Natural killer cell (primary cell): Measurements from ENCODE around the gene PAXIP1. TPM values are rescaled to one million over a fixed set of nuclear protein-coding genes. Genes with fewer than 3 reads are reported as not detected.

Experiments
- ATAC-seq, 3 donors: fragments of 150-1000 bp in 2 of 3; fragments of 200-7000 bp in 1 of 3; cut with Tn5 transposase; 1 replicate in 1 of 3; 2 replicates in 2 of 3; pipeline ENCODE4 v1.10.0; 2021; ENCODE audit warnings: mild to moderate bottlenecking in 2 of 3, moderate library complexity in 2 of 3
- DNase-seq, 2 donors: peaks; one replicate each; pipeline versions ENCODE4 v3.0.0 to v3.0.0-alpha.2; 2013 to 2021; ENCODE audit warnings: mixed read lengths in 1 of 2
- H3K27ac ChIP-seq: one replicate; pipeline ENCODE4 v1.5.1; 2013; ENCODE audit warnings: mild to moderate bottlenecking, low read length
- H3K27me3 ChIP-seq: one replicate; pipeline ENCODE4 v1.6.1; 2013; ENCODE audit warnings: low read length; ENCODE audit not compliant: control insufficient read depth, insufficient read depth
- H3K36me3 ChIP-seq: one replicate; pipeline ENCODE4 v1.6.1; 2013; ENCODE audit warnings: low read length; ENCODE audit not compliant: control insufficient read depth, insufficient read depth
- H3K4me1 ChIP-seq: one replicate; pipeline ENCODE4 v1.6.1; 2013; ENCODE audit warnings: low read length; ENCODE audit not compliant: control insufficient read depth, insufficient read depth
- H3K4me3 ChIP-seq: one replicate; pipeline ENCODE4 v1.5.1; 2013; ENCODE audit warnings: low read length
- H3K9me3 ChIP-seq: one replicate; pipeline ENCODE4 v1.6.1; 2013; ENCODE audit warnings: low read length; ENCODE audit not compliant: control insufficient read depth, insufficient read depth
- H3K27ac Mint-ChIP-seq, 2 donors: one replicate each; pipeline ENCODE4 v1.8.0; 2022; ENCODE audit warnings: mild to moderate bottlenecking in 2 of 2, mixed read lengths in 2 of 2, moderate library complexity in 1 of 2
- H3K27me3 Mint-ChIP-seq, 2 donors: one replicate each; pipeline ENCODE4 v1.8.0; 2022; ENCODE audit warnings: low read depth in 2 of 2, mixed read lengths in 2 of 2
- H3K36me3 Mint-ChIP-seq: one replicate; pipeline ENCODE4 v1.8.0; 2022; ENCODE audit warnings: mixed read lengths
- H3K4me1 Mint-ChIP-seq, 2 donors: one replicate each; pipeline ENCODE4 v1.8.0; 2022; ENCODE audit warnings: mixed read lengths in 2 of 2
- H3K4me3 Mint-ChIP-seq: one replicate; pipeline ENCODE4 v1.8.0; 2022; ENCODE audit warnings: mild to moderate bottlenecking, moderate library complexity, mixed read lengths
- H3K9me3 Mint-ChIP-seq, 2 donors: one replicate each; pipeline ENCODE4 v1.8.0; 2022; ENCODE audit warnings: mixed read lengths in 2 of 2
- CTCF ChIP-seq: fragments of 200-600 bp; IDR thresholded peaks from one replicate; pipeline ENCODE4 v1.8.0; 2022; ENCODE audit warnings: antibody characterized with exemption
- WGBS: methylation state at CpG from one replicate; pipeline ENCODE4 v1.1.7; 2013; ENCODE audit warnings: missing lambda C conversion rate; ENCODE audit not compliant: insufficient coverage; 5-methylcytosine and 5-hydroxymethylcytosine counted together
- intact Hi-C: fragments of 100-400 bp; cut with micrococcal nuclease; formaldehyde crosslinking; loops from one replicate; pipeline ENCODE4 v1.14.2; 2022
- total RNA-seq, 4 donors: library from RNA; stranded (reverse); fragments of 120-200 nt in 1 of 4; gene quantifications; one replicate each; pipeline versions ENCODE4 v1.2.3 to v1.2.4, GENCODE V29; 2013 to 2022

PAXIP1 gene
- total RNA-seq, 3 donors from 2014 or later (not counting 1 experiment from before 2014, with no cell fraction given), result 8.7 to 13.8 (median 11.2) TPM

- whole genome bisulfite sequencing, result 97% methylated on average over 4 of the region's 4 CpGs
- no peak for DNase-seq
- Histone ChIP-seq H3K4me3 (no peak overlapping the region), H3K9me3 (no peaks in the 10 kb centered on the region), H3K4me1 (no peaks in the 10 kb centered on the region), H3K27ac (no peak overlapping the region), H3K36me3 (no peaks in the 10 kb centered on the region), H3K27me3 (no peaks in the 10 kb centered on the region)
- ATAC-seq, result no peak
- H3K4me3 Mint-ChIP-seq, result no peak overlapping the region
- H3K36me3 Mint-ChIP-seq, result no peaks in the 10 kb centered on the region
- H3K27me3 Mint-ChIP-seq, result peaks cover 0 to 5% of the 10 kb centered on the region in 2 donors
- H3K4me1 Mint-ChIP-seq, result peaks cover 5% of the 10 kb centered on the region in 2 donors
- no peak overlapping the region for H3K27ac Mint-ChIP-seq
- intact Hi-C loops, result no loop called here
- no peaks in the 10 kb centered on the region for H3K9me3 Mint-ChIP-seq
- no peak for TF ChIP-seq CTCF
Observed at GRCh38 chr7:155011086-155011485, 8.2 kb upstream of the PAXIP1 start.

GRCh38 chr7:155009570-155010157 lies 6.7 kb upstream of the PAXIP1 start:
- peak; percentile 33 for TF ChIP-seq CTCF
- H3K36me3 Mint-ChIP-seq, result no peaks in the 10 kb centered on the region
- H3K4me1 Mint-ChIP-seq, result peaks cover 5% of the 10 kb centered on the region in 2 donors
- H3K9me3 Mint-ChIP-seq, result no peaks in the 10 kb centered on the region
- intact Hi-C loops, result loop anchor here (2.0 kb wide), 1 partner anchor 83 kb away; no protein-coding TSS in a partner anchor
- no peaks in the 10 kb centered on the region for H3K27me3 Mint-ChIP-seq
- no peak overlapping the region for H3K4me3 Mint-ChIP-seq
- no peaks in the 10 kb centered on the region for H3K9me3 ChIP-seq
- H3K4me1 ChIP-seq, result no peaks in the 10 kb centered on the region
- H3K27ac ChIP-seq, result no peak overlapping the region
- H3K4me3 ChIP-seq, result no peak overlapping the region
- H3K27me3 ChIP-seq, result no peaks in the 10 kb centered on the region
- H3K36me3 ChIP-seq, result no peaks in the 10 kb centered on the region
- ATAC-seq (peak in 1 of 3 donors; percentile 59), DNase-seq (peak in 1 of 2 donors; percentile 54)
- no peak overlapping the region for H3K27ac Mint-ChIP-seq
- WGBS, result 75% methylated on average over 3 of the region's 3 CpGs

GRCh38 chr7:155007947-155008346 lies 5.0 kb upstream of the PAXIP1 start:
- WGBS, result 81% methylated on average over 13 of the region's 13 CpGs
- no peaks in the 10 kb centered on the region for H3K27me3 ChIP-seq
- H3K4me3 Mint-ChIP-seq, result no peak overlapping the region
- no peak overlapping the region for H3K27ac ChIP-seq
- H3K4me1 ChIP-seq, result peaks cover 8% of the 10 kb centered on the region
- no peaks in the 10 kb centered on the region for H3K9me3 Mint-ChIP-seq
- no peak overlapping the region for H3K27ac Mint-ChIP-seq
- H3K9me3 ChIP-seq, result no peaks in the 10 kb centered on the region
- H3K36me3 ChIP-seq, result no peaks in the 10 kb centered on the region
- DNase-seq, result peak in 1 of 2 donors; percentile 66
- intact Hi-C loops, result loop anchor here (2.0 kb wide), 1 partner anchor 81 kb away; no protein-coding TSS in a partner anchor
- no peaks in the 10 kb centered on the region for H3K36me3 Mint-ChIP-seq
- no peak for TF ChIP-seq CTCF
- no peaks in the 10 kb centered on the region for H3K27me3 Mint-ChIP-seq
- peaks cover 5 to 12% of the 10 kb centered on the region in 2 donors for H3K4me1 Mint-ChIP-seq
- no peak overlapping the region for H3K4me3 ChIP-seq
- ATAC-seq, result no peak
